Esophagus muscularis mucosa (tissue), 4 donors: ENCODE data around the gene TMEM217. TPM values are rescaled to one million over a fixed set of nuclear protein-coding genes. Genes with fewer than 3 reads are reported as not detected.
"Not testable (repeated sequence)": the region's sequence is repeated elsewhere in the genome, so short reads cannot be mapped to it uniquely, and the experiment has no call there.

Source experiments
- DNase-seq: peaks from one replicate; pipeline ENCODE4 v3.0.0-alpha.2; 2017; ENCODE audit errors: extremely low spot score
- H3K27ac ChIP-seq, 4 donors: fragments of 200-600 bp; sonication (generic); replicated peaks in 1 of 4; 1 replicate in 3 of 4; 2 replicates in 1 of 4; pipeline ENCODE4 v1.5.1; 2016 to 2019; ENCODE audit warnings: mild to moderate bottlenecking in 1 of 4
- H3K27me3 ChIP-seq, 4 donors: fragments of 200-600 bp; sonication (generic); one replicate each; pipeline versions ENCODE4 v1.5.1 to v1.6.0; 2016 to 2019
- H3K36me3 ChIP-seq, 4 donors: fragments of 200-600 bp; sonication (generic); one replicate each; pipeline ENCODE4 v1.5.1; 2016 to 2019
- H3K4me1 ChIP-seq, 4 donors: fragments of 200-600 bp; sonication (generic); one replicate each; pipeline ENCODE4 v1.5.1; 2016 to 2019
- H3K4me3 ChIP-seq, 4 donors: fragments of 200-600 bp; sonication (generic); 1 replicate in 2 of 4; 2 replicates in 2 of 4; pipeline ENCODE4 v1.5.1; 2016 to 2019; ENCODE audit warnings: mild to moderate bottlenecking in 4 of 4, moderate library complexity in 1 of 4
- H3K9me3 ChIP-seq, 4 donors: fragments of 200-600 bp; sonication (generic); 1 replicate in 3 of 4; 2 replicates in 1 of 4; pipeline ENCODE4 v1.5.1; 2016 to 2019
- EP300 ChIP-seq: sonication (generic); formaldehyde crosslinking; IDR thresholded peaks from one replicate; pipeline ENCODE4 v1.6.1; 2017; ENCODE audit warnings: antibody characterized with exemption
- POLR2A ChIP-seq: fragments of 450-650 bp; IDR thresholded peaks from one replicate; pipeline ENCODE4 v1.6.1; 2017; ENCODE audit warnings: antibody characterized with exemption, moderate library complexity, mild to moderate bottlenecking, low read depth
- POLR2AphosphoS5 ChIP-seq, 2 donors: sonication (generic); formaldehyde crosslinking; IDR thresholded peaks; one replicate each; pipeline ENCODE4 v1.6.1; 2017; ENCODE audit warnings: antibody characterized with exemption in 2 of 2
- WGBS: methylation state at CpG from one replicate; pipeline ENCODE4 v1.1.5; 2018; 5-methylcytosine and 5-hydroxymethylcytosine counted together
- intact Hi-C: fragments of 100-400 bp; cut with DNase I; formaldehyde crosslinking; loops from one replicate; pipeline ENCODE4 v1.15.1; 2023
- total RNA-seq, 4 donors: library from RNA; depleted of rRNA; stranded (reverse); fragments of >200 nt; gene quantifications; one replicate each; pipeline versions ENCODE4 v1.1.0 to v1.2.1, GENCODE V29; 2016
- TF ChIP-seq, protein P1 (sequence below), 3 experiments: fragments of 200-600 bp in 2 of 3; fragments of 450-650 bp in 1 of 3; sonication (generic) in 2 of 3; IDR thresholded peaks; one replicate each; pipeline ENCODE4 v1.5.1; 2017 to 2019; ENCODE audit warnings: antibody characterized with exemption in 3 of 3, mild to moderate bottlenecking in 2 of 3, moderate library complexity in 1 of 3

Gene TMEM217
- total RNA-seq, 4 donors from 2014 or later, result 0.26 to 0.99 (median 0.57) TPM; not detected in 1

DNA sequence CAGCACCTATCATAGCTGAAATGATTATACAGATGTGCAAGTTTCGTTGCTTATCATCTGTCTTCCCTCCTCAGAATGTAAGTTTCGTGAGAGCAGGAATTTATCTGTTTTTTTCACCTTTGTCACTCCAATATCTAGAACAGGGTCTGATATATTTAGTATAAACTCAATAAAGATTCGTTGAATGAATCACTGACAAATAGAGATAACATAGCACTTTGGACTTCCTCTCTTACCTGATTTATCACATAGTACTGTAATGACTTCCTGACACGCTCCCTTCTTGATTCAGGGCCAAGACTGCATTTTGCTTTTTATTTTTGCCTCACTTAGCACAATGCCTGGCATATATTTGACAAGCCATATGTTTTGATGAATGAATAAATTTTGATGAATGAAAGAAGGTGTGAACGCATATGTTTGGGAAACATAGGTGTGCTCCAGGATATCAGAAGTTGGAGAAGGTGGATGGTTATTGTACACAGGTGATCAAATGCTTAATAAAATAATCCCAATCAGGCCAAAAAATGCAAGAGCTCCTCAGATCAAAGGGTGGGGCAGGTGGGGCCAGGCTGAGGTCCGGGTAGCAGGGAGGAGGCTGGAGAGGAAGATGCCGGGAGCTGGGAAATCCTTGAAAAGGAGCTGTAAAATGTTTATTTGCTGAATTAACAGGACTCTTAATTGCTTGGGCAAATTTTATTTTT is 55.0 kb downstream of the TMEM217 start:
- intact Hi-C loops, result loop anchor here (10.0 kb wide), 1 partner anchor 428 kb away; no protein-coding TSS in a partner anchor
- Histone ChIP-seq H3K36me3 (no peaks in the 10 kb centered on the region), H3K4me1 (peaks cover 0 to 3% (median 0%) of the 10 kb centered on the region in 4 donors), H3K4me3 (no peak overlapping the region), H3K9me3 (no peaks in the 10 kb centered on the region), H3K27me3 (no peaks in the 10 kb centered on the region), H3K27ac (no peak overlapping the region)
- TF ChIP-seq, protein P1, sequence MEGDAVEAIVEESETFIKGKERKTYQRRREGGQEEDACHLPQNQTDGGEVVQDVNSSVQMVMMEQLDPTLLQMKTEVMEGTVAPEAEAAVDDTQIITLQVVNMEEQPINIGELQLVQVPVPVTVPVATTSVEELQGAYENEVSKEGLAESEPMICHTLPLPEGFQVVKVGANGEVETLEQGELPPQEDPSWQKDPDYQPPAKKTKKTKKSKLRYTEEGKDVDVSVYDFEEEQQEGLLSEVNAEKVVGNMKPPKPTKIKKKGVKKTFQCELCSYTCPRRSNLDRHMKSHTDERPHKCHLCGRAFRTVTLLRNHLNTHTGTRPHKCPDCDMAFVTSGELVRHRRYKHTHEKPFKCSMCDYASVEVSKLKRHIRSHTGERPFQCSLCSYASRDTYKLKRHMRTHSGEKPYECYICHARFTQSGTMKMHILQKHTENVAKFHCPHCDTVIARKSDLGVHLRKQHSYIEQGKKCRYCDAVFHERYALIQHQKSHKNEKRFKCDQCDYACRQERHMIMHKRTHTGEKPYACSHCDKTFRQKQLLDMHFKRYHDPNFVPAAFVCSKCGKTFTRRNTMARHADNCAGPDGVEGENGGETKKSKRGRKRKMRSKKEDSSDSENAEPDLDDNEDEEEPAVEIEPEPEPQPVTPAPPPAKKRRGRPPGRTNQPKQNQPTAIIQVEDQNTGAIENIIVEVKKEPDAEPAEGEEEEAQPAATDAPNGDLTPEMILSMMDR (IDR thresholded peaks at IDR 0.05), result no peak
- no peak for TF ChIP-seq EP300
- TF ChIP-seq POLR2A, result no peak
- no peak for TF ChIP-seq POLR2AphosphoS5 (IDR thresholded peaks at IDR 0.05)
- 73% methylated on average over 7 of the region's 7 CpGs for WGBS
- DNase-seq, result no peak

DNA sequence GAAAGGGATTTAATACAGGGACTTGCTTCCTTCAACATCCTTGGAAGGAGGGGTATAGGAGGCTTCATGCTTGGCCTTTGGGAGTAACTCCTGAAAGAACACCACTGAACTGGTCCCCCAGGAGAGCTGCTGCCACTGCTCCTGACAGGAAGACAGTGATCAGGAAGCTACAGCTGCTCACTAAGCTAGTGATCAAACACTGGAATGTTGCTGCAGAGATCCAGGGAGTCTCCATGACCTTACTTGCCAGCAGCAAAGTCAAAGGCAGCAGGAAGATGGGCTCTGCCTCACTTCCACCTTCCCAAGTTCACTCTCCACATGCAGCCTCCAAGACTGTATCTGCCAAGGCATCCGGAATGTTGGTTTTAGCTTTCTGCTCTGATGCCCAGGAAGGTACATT is 56.2 kb downstream of the TMEM217 start:
- Histone ChIP-seq H3K4me3 (no peak overlapping the region), H3K27me3 (no peaks in the 10 kb centered on the region), H3K4me1 (peaks cover 0 to 3% (median 0%) of the 10 kb centered on the region in 4 donors), H3K36me3 (no peaks in the 10 kb centered on the region), H3K27ac (no peak overlapping the region), H3K9me3 (no peaks in the 10 kb centered on the region)
- no peak for DNase-seq
- TF ChIP-seq POLR2AphosphoS5 (IDR thresholded peaks at IDR 0.05), result no peak
- TF ChIP-seq EP300, result no peak
- 91% methylated on average over 1 of the region's 1 CpG for WGBS
- intact Hi-C loops, result loop anchor here (10.0 kb wide), 1 partner anchor 427 kb away; no protein-coding TSS in a partner anchor

DNA sequence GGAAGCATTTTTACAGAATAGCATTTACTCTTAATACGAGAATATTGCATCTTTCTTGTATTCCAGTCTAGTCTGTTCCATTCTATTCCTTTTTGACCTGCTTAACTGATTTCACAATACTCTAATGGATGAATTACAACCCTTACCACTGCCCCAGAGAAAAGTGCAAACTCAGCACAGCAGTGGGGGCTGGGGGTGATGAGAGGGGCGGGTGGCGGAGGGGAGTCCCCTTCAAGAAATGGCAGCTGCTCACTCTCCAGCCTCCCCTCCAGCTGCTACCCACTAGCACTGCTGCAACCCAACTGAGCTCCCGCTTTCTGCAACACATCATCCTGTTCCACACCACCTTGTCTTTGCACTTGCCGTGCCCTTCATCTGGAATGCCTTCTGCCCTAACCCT is 57.9 kb downstream of the TMEM217 start:
- no peaks in the 10 kb centered on the region for H3K36me3 ChIP-seq
- no peaks in the 10 kb centered on the region for H3K9me3 ChIP-seq
- TF ChIP-seq POLR2AphosphoS5 (IDR thresholded peaks at IDR 0.05), result no peak
- no peak for TF ChIP-seq EP300
- TF ChIP-seq POLR2A, result no peak
- TF ChIP-seq, protein P1 (IDR thresholded peaks at IDR 0.05), result no peak
- H3K27me3 ChIP-seq, result no peaks in the 10 kb centered on the region
- H3K4me3 ChIP-seq, result no peak overlapping the region
- DNase-seq, result no peak
- 67% methylated on average over 5 of the region's 5 CpGs for WGBS
- intact Hi-C loops, result loop anchor here (10.0 kb wide), 1 partner anchor 425 kb away; no protein-coding TSS in a partner anchor
- no peak overlapping the region for H3K27ac ChIP-seq
- peaks cover 0 to 3% (median 0%) of the 10 kb centered on the region in 4 donors for H3K4me1 ChIP-seq

DNA sequence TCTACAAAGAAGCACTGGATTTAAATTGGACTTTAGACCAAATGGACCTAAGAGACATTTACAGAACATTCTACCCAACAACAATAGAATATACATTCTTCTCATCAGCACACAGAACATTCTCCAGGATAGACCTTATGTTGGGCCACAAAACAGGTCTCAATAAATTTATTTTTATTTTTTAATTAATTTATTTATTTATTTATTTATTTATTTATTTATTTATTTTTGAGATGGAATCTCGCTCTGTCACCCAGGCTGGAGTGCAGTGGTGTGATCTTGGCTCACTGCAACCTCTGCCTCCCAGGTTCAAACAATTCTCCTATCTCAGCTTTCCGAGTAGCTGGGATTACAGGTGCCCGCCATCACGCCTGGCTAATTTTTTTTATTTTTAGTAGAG is 61.5 kb downstream of the TMEM217 start:
- H3K27ac ChIP-seq, H3K36me3 ChIP-seq, H3K27me3 ChIP-seq, intact Hi-C loops, H3K9me3 ChIP-seq, H3K4me3 ChIP-seq, H3K4me1 ChIP-seq, DNase-seq: not testable (repeated sequence)
- 75% methylated on average over 4 of the region's 4 CpGs for WGBS

DNA sequence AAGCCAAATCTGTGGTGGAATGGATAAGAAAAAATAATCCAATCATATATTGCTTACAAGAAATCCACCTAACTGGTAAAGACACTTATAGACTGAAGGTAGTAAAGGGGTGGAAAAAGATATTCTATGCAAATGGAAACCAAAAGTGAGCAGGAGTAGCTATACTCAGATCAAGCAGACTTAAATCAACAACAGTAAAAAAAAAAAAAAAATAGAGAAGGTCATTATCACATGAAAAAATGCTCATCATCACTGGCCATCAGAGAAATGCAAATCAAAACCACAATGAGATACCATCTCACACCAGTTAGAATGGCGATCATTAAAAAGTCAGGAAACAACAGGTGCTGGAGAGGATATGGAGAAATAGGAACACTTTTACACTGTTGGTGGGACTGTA is 63.1 kb downstream of the TMEM217 start:
- H3K36me3 ChIP-seq, H3K27me3 ChIP-seq, H3K9me3 ChIP-seq, DNase-seq, H3K4me3 ChIP-seq, intact Hi-C loops, H3K27ac ChIP-seq, H3K4me1 ChIP-seq: not testable (repeated sequence)
- WGBS, result 100% methylated on average over 1 of the region's 1 CpG

DNA sequence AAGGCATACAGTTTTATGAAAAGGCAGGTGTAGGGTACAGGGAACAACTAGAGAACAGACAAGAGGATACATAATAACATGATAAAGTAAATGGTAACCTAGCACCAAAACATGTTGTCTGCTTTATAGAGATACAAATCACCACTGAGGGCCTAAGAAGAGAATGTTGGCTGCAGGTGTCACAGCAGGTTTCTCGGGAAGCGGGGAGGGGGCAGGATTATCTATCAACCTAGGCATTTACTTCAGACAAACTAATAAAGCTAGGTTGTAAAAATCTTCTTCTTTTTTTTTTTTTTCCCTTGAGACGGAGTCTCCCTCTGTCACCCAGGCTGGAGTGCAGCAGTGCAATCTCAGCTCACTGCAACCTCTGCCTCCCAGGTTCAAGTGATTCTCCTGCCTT is 65.3 kb downstream of the TMEM217 start:
- TF ChIP-seq POLR2AphosphoS5 (IDR thresholded peaks at IDR 0.05) (no peak), POLR2A (no peak)
- TF ChIP-seq, protein P1 (IDR thresholded peaks at IDR 0.05), result no peak
- intact Hi-C loops, result no loop called here
- H3K4me3 ChIP-seq, result no peak overlapping the region
- H3K36me3 ChIP-seq, result no peaks in the 10 kb centered on the region
- WGBS, result 95% methylated on average over 3 of the region's 3 CpGs
- no peak for DNase-seq
- H3K9me3 ChIP-seq, result no peaks in the 10 kb centered on the region
- no peaks in the 10 kb centered on the region for H3K27me3 ChIP-seq
- H3K27ac ChIP-seq, result no peak overlapping the region
- no peaks in the 10 kb centered on the region for H3K4me1 ChIP-seq
